ENCODE measurements around the gene RRAD.

GRCh38 chr16:66933776-66934137, 8.4 kb upstream of the RRAD start:
- TF ChIP-seq TP53 (CRISPR knock-in tag; IDR thresholded peaks at IDR 0.05) (no peak), JUN (IDR thresholded peaks at IDR 0.05) (no peak), USF2 (IDR thresholded peaks at IDR 0.05) (no peak), BHLHE40 (IDR thresholded peaks at IDR 0.05; ENCODE audit: low read depth, low read length) (no peak), EP300 (IDR thresholded peaks at IDR 0.05) (no peak), CEBPB (IDR thresholded peaks at IDR 0.05) (no peak), NFE2L2 (conservative IDR thresholded peaks at IDR 0.05; ENCODE audit: low read length) (no peak), POLR2A (IDR thresholded peaks at IDR 0.05; ENCODE audit: low read length) (no peak)
- TF ChIP-seq, protein P1, sequence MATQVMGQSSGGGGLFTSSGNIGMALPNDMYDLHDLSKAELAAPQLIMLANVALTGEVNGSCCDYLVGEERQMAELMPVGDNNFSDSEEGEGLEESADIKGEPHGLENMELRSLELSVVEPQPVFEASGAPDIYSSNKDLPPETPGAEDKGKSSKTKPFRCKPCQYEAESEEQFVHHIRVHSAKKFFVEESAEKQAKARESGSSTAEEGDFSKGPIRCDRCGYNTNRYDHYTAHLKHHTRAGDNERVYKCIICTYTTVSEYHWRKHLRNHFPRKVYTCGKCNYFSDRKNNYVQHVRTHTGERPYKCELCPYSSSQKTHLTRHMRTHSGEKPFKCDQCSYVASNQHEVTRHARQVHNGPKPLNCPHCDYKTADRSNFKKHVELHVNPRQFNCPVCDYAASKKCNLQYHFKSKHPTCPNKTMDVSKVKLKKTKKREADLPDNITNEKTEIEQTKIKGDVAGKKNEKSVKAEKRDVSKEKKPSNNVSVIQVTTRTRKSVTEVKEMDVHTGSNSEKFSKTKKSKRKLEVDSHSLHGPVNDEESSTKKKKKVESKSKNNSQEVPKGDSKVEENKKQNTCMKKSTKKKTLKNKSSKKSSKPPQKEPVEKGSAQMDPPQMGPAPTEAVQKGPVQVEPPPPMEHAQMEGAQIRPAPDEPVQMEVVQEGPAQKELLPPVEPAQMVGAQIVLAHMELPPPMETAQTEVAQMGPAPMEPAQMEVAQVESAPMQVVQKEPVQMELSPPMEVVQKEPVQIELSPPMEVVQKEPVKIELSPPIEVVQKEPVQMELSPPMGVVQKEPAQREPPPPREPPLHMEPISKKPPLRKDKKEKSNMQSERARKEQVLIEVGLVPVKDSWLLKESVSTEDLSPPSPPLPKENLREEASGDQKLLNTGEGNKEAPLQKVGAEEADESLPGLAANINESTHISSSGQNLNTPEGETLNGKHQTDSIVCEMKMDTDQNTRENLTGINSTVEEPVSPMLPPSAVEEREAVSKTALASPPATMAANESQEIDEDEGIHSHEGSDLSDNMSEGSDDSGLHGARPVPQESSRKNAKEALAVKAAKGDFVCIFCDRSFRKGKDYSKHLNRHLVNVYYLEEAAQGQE (IDR thresholded peaks at IDR 0.05) = no peak
- TF ChIP-seq, protein P2, sequence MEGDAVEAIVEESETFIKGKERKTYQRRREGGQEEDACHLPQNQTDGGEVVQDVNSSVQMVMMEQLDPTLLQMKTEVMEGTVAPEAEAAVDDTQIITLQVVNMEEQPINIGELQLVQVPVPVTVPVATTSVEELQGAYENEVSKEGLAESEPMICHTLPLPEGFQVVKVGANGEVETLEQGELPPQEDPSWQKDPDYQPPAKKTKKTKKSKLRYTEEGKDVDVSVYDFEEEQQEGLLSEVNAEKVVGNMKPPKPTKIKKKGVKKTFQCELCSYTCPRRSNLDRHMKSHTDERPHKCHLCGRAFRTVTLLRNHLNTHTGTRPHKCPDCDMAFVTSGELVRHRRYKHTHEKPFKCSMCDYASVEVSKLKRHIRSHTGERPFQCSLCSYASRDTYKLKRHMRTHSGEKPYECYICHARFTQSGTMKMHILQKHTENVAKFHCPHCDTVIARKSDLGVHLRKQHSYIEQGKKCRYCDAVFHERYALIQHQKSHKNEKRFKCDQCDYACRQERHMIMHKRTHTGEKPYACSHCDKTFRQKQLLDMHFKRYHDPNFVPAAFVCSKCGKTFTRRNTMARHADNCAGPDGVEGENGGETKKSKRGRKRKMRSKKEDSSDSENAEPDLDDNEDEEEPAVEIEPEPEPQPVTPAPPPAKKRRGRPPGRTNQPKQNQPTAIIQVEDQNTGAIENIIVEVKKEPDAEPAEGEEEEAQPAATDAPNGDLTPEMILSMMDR (IDR thresholded peaks at IDR 0.05) = no peak
